Astrocyte (in vitro differentiated cells and primary cell): ENCODE data around the gene FANCE. TPM values are rescaled to one million over a fixed set of nuclear protein-coding genes. Genes with fewer than 3 reads are reported as not detected.
"Not testable (repeated sequence)": the region's sequence is repeated elsewhere in the genome, so short reads cannot be mapped to it uniquely, and the experiment has no call there.

ENCODE experiments used
- DNase-seq: peaks from one replicate; pipeline ENCODE4 v3.0.0-alpha.2; 2010; ENCODE audit warnings: low read depth
- FAIRE-seq: peaks from 2 replicates; lab custom pipeline; 2011; peaks lifted over from hg19 to GRCh38; lab: Jason Lieb, UNC
- H2AFZ ChIP-seq: 2 replicates; pipeline ENCODE4 v1.6.0; 2012; ENCODE audit warnings: low read depth, low read length, inconsistent platforms
- H3K27ac ChIP-seq: 2 replicates; pipeline ENCODE4 v1.5.1; 2011; ENCODE audit warnings: low read depth, low read length, inconsistent platforms
- H3K27me3 ChIP-seq: 2 replicates; pipeline ENCODE4 v1.6.0; 2011; ENCODE audit warnings: low read length, inconsistent platforms; ENCODE audit not compliant: insufficient read depth
- H3K36me3 ChIP-seq: 2 replicates; pipeline ENCODE4 v1.5.1; 2011; ENCODE audit warnings: low read length, inconsistent platforms; ENCODE audit not compliant: insufficient read depth
- H3K4me1 ChIP-seq: 2 replicates; pipeline ENCODE4 v1.5.1; 2011; ENCODE audit warnings: low read length, inconsistent platforms; ENCODE audit not compliant: insufficient read depth
- H3K4me2 ChIP-seq: 2 replicates; pipeline ENCODE4 v1.6.0; 2012; ENCODE audit warnings: low read length, inconsistent platforms
- H3K4me3 ChIP-seq: 2 replicates; pipeline ENCODE4 v1.5.1; 2011; ENCODE audit warnings: low read depth, mild to moderate bottlenecking, low read length, inconsistent platforms; ENCODE audit not compliant: insufficient read depth
- H3K79me2 ChIP-seq: 2 replicates; pipeline ENCODE4 v1.6.0; 2012; ENCODE audit warnings: mild to moderate bottlenecking, low read length, inconsistent platforms; ENCODE audit not compliant: insufficient read depth
- H3K9ac ChIP-seq: 2 replicates; pipeline ENCODE4 v1.6.0; 2012; ENCODE audit warnings: mild to moderate bottlenecking, low read length, inconsistent platforms
- H3K9me3 ChIP-seq: 2 replicates; pipeline ENCODE4 v1.5.1; 2012; ENCODE audit warnings: low read depth, mild to moderate bottlenecking, low read length, inconsistent platforms; ENCODE audit not compliant: insufficient read depth
- H4K20me1 ChIP-seq: 2 replicates; pipeline ENCODE4 v1.6.0; 2012; ENCODE audit warnings: low read length, inconsistent platforms; ENCODE audit not compliant: insufficient read depth
- H3K27ac Mint-ChIP-seq: one replicate; pipeline ENCODE4 v1.8.0; 2021; ENCODE audit warnings: mild to moderate bottlenecking, mixed read lengths; ENCODE audit not compliant: unreplicated experiment
- H3K27me3 Mint-ChIP-seq: one replicate; pipeline ENCODE4 v1.8.0; 2021; ENCODE audit warnings: low read depth, mixed read lengths; ENCODE audit not compliant: unreplicated experiment
- H3K36me3 Mint-ChIP-seq: one replicate; pipeline ENCODE4 v1.8.0; 2021; ENCODE audit warnings: low read depth, mixed read lengths; ENCODE audit not compliant: unreplicated experiment
- H3K4me1 Mint-ChIP-seq: one replicate; pipeline ENCODE4 v1.8.0; 2021; ENCODE audit warnings: low read depth, mixed read lengths; ENCODE audit not compliant: unreplicated experiment
- H3K4me3 Mint-ChIP-seq: one replicate; pipeline ENCODE4 v1.8.0; 2021; ENCODE audit warnings: mild to moderate bottlenecking, moderate library complexity, mixed read lengths; ENCODE audit not compliant: unreplicated experiment
- H3K9me3 Mint-ChIP-seq: one replicate; pipeline ENCODE4 v1.8.0; 2021; ENCODE audit warnings: mild to moderate bottlenecking, mixed read lengths; ENCODE audit not compliant: unreplicated experiment
- EZH2 ChIP-seq: IDR thresholded peaks from 2 replicates; pipeline ENCODE4 v1.6.1; 2012; ENCODE audit warnings: mild to moderate bottlenecking, low read length, inconsistent platforms; ENCODE audit not compliant: insufficient read depth
- total RNA-seq: library from RNA; stranded (reverse); gene quantifications from 2 replicates; pipeline ENCODE4 v1.2.1, GENCODE V29; 2021
- TF ChIP-seq, protein P1 (sequence below): IDR thresholded peaks from 2 replicates; pipeline ENCODE4 v1.5.1; 2011; ENCODE audit warnings: low read depth, mild to moderate bottlenecking, inconsistent platforms, low read length, moderate library complexity; ENCODE audit not compliant: insufficient read depth

The FANCE gene
- total RNA-seq, 1 donor from 2014 or later: 2.9 TPM

DNA sequence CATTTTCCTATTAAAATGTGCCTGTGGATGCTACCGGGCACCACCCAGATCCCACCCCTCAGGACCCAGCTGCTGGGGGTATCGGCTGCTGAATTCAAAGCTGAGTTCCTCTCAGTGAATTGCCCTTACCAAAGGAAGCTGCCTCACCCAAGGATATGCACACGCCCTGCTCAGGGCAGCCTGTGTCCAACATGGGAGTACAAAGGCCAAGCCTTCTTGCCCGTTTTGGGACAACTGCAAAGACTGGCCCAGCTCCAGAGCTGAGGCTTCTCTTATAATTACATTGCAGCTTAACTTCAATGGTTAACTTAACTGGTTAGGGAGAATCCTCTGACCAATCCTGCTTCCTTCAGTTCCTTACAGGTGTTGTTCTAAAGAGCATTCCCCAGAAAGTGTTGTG lies 19.8 kb upstream of the FANCE start:
- Histone ChIP-seq H3K27me3 (no peaks in the 10 kb centered on the region), H3K4me1 (peaks cover 19% of the 10 kb centered on the region), H3K27ac (no peak overlapping the region), H3K79me2 (no peaks in the 10 kb centered on the region), H3K4me2 (no peak overlapping the region), H4K20me1 (no peaks in the 10 kb centered on the region), H3K9ac (no peak overlapping the region), H3K9me3 (peaks cover 9% of the 10 kb centered on the region), H3K4me3 (no peak overlapping the region), H2AFZ (no peak overlapping the region), H3K36me3 (no peaks in the 10 kb centered on the region)
- Mint-ChIP-seq H3K9me3 (peaks cover 14% of the 10 kb centered on the region), H3K4me3 (no peak overlapping the region), H3K36me3 (peaks cover 7% of the 10 kb centered on the region), H3K27ac (no peak overlapping the region), H3K27me3 (peaks cover 6% of the 10 kb centered on the region), H3K4me1 (no peaks in the 10 kb centered on the region)
- DNase-seq (no peak), FAIRE-seq (no peak)
- no peak for TF ChIP-seq EZH2
- TF ChIP-seq, protein P1, sequence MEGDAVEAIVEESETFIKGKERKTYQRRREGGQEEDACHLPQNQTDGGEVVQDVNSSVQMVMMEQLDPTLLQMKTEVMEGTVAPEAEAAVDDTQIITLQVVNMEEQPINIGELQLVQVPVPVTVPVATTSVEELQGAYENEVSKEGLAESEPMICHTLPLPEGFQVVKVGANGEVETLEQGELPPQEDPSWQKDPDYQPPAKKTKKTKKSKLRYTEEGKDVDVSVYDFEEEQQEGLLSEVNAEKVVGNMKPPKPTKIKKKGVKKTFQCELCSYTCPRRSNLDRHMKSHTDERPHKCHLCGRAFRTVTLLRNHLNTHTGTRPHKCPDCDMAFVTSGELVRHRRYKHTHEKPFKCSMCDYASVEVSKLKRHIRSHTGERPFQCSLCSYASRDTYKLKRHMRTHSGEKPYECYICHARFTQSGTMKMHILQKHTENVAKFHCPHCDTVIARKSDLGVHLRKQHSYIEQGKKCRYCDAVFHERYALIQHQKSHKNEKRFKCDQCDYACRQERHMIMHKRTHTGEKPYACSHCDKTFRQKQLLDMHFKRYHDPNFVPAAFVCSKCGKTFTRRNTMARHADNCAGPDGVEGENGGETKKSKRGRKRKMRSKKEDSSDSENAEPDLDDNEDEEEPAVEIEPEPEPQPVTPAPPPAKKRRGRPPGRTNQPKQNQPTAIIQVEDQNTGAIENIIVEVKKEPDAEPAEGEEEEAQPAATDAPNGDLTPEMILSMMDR: no peak

DNA sequence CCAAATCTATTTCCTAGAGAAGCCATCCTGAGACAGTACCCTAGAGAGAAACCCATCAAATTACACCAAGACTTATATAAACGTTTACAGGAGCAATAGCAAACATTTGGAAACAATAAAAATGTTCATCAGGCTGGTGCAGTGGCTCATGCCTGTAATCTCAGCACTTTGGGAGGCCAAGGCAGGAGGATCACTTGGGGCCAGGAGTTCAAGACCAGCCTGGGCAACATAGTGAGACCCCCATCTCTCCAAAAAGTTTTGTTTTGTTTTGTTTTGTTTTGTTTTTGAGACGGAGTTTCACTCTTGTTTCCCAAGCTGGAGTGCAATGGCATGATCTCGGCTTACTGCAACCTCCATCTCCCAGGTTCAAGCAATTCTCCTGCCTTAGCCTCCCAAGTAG lies 19.4 kb upstream of the FANCE start:
- H3K9me3 ChIP-seq, H3K27ac ChIP-seq, H3K4me3 ChIP-seq, H3K79me2 ChIP-seq, H3K36me3 Mint-ChIP-seq, H2AFZ ChIP-seq, DNase-seq, H3K4me2 ChIP-seq, H3K4me1 Mint-ChIP-seq, H3K27ac Mint-ChIP-seq, H4K20me1 ChIP-seq, H3K27me3 ChIP-seq, H3K4me3 Mint-ChIP-seq, H3K27me3 Mint-ChIP-seq, FAIRE-seq, H3K36me3 ChIP-seq, H3K9ac ChIP-seq: not testable (repeated sequence)
- peaks cover 14% of the 10 kb centered on the region for H3K9me3 Mint-ChIP-seq
- H3K4me1 ChIP-seq: peaks cover 15% of the 10 kb centered on the region

DNA sequence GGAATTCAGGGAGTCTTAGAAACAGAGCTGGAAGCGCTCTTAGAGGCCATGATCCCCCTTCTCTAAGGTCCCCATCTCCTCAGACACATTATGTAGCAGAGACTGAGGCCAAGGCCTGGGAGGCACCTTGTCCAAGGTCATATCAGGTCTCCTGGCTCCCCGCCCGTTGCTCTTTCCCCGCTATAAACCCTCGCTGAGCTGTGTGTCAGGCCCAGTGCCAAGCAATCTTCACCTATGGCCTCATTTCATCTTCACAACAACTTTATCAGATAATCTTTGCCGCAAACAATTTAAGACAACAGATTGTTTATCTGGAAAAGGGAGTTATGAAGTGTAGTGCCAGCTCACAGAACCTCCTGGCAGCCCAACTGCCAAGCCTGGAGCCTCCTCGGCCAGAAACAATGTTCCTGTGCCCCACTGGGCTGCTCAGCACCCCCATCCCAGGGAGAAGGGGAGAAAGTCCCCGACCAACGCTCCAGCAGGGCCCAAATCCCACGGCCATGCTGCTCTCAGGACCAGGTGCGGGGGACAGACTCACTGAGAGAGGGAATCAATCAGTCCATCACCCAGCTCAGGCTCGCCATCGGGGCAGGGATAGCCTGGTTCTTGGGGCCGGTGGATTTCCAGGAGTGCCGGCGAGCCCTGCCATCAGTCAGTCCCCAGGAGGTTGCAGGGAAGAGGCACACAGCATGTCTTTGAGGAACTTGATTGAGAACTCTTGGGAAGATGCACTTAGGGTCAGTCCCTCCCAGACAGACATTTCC lies 16.9 kb upstream of the FANCE start:
- Mint-ChIP-seq H3K27me3 (peaks cover 6% of the 10 kb centered on the region), H3K36me3 (no peaks in the 10 kb centered on the region)

More for the DNA sequence above, 16.9 kb upstream of the FANCE start:
- no peak overlapping the region for H3K27ac ChIP-seq
- FAIRE-seq (no peak), DNase-seq (no peak)
- no peaks in the 10 kb centered on the region for H3K4me1 Mint-ChIP-seq
- TF ChIP-seq, protein P1: no peak
- TF ChIP-seq EZH2: no peak
- no peaks in the 10 kb centered on the region for H3K79me2 ChIP-seq
- no peak overlapping the region for H3K4me3 Mint-ChIP-seq
- no peak overlapping the region for H3K9ac ChIP-seq
- no peak overlapping the region for H3K4me2 ChIP-seq
- no peaks in the 10 kb centered on the region for H3K9me3 ChIP-seq
- no peak overlapping the region for H3K27ac Mint-ChIP-seq
- no peak overlapping the region for H2AFZ ChIP-seq
- H3K27me3 ChIP-seq: no peaks in the 10 kb centered on the region
- peaks cover under 1% of the 10 kb centered on the region for H3K9me3 Mint-ChIP-seq
- H3K36me3 ChIP-seq: no peaks in the 10 kb centered on the region
- no peaks in the 10 kb centered on the region for H3K4me1 ChIP-seq
- H4K20me1 ChIP-seq: no peaks in the 10 kb centered on the region
- H3K4me3 ChIP-seq: no peak overlapping the region
